Brain microvascular endothelial cell (primary cell): ENCODE measurements around the gene ENHO.

Source experiments
- DNase-seq: peaks from one replicate; pipeline ENCODE4 v3.0.0-alpha.2; 2020
- H3K27ac ChIP-seq: fragments of 250-450 bp; sonication (Bioruptor Pico); 2 replicates; pipeline ENCODE4 v1.5.1; 2020; ENCODE audit warnings: mild to moderate bottlenecking, moderate library complexity
- H3K27me3 ChIP-seq: fragments of 250-450 bp; sonication (Bioruptor Pico); replicated peaks from 2 replicates; pipeline ENCODE4 v1.5.1; 2020; ENCODE audit warnings: mild to moderate bottlenecking
- H3K36me3 ChIP-seq: fragments of 250-450 bp; sonication (Bioruptor Pico); replicated peaks from 2 replicates; pipeline ENCODE4 v1.5.1; 2020; ENCODE audit warnings: mild to moderate bottlenecking
- H3K4me3 ChIP-seq: 2 replicates; pipeline ENCODE4 v1.5.1; 2011; ENCODE audit warnings: low read depth, mild to moderate bottlenecking, control low read depth, low read length, moderate library complexity
- in situ Hi-C: cut with HindIII; loops from 2 replicates; pipeline ENCODE4 v1.10.0; 2017; ENCODE audit warnings: low sequenced_read_pairs, low pct_ligation_motif_present
- TF ChIP-seq, protein P1 (sequence below): IDR thresholded peaks from 2 replicates; pipeline ENCODE4 v1.5.1; 2011; ENCODE audit warnings: low read depth, mild to moderate bottlenecking, moderate library complexity, low read length, control low read depth, inconsistent platforms; ENCODE audit errors: missing control alignments

ENHO gene

DNA sequence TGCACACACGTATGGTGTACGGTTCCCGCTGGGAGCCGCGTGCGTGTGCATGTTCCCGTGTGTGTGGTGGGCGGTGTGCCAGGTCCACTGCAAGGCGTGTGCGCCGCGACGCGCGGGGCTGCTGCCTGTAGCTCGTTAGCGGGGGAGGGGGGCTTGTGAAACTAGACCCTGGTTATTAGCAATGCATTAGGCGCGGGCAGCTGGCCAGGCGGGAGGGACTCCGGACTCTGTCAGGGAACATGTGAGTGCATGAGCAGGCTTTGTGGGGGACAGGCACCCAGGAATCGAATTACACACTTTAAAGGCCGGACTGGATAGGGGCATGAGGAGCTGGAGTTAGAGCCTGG, 32.2 kb upstream of the ENHO start:
- Histone ChIP-seq H3K27ac (no peak overlapping the region), H3K36me3 (no peaks in the 10 kb centered on the region), H3K27me3 (peaks cover 28% of the 10 kb centered on the region), H3K4me3 (no peak overlapping the region)
- DNase-seq: no peak
- in situ Hi-C loops: no loop called here
- TF ChIP-seq, protein P1, sequence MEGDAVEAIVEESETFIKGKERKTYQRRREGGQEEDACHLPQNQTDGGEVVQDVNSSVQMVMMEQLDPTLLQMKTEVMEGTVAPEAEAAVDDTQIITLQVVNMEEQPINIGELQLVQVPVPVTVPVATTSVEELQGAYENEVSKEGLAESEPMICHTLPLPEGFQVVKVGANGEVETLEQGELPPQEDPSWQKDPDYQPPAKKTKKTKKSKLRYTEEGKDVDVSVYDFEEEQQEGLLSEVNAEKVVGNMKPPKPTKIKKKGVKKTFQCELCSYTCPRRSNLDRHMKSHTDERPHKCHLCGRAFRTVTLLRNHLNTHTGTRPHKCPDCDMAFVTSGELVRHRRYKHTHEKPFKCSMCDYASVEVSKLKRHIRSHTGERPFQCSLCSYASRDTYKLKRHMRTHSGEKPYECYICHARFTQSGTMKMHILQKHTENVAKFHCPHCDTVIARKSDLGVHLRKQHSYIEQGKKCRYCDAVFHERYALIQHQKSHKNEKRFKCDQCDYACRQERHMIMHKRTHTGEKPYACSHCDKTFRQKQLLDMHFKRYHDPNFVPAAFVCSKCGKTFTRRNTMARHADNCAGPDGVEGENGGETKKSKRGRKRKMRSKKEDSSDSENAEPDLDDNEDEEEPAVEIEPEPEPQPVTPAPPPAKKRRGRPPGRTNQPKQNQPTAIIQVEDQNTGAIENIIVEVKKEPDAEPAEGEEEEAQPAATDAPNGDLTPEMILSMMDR: no peak

DNA sequence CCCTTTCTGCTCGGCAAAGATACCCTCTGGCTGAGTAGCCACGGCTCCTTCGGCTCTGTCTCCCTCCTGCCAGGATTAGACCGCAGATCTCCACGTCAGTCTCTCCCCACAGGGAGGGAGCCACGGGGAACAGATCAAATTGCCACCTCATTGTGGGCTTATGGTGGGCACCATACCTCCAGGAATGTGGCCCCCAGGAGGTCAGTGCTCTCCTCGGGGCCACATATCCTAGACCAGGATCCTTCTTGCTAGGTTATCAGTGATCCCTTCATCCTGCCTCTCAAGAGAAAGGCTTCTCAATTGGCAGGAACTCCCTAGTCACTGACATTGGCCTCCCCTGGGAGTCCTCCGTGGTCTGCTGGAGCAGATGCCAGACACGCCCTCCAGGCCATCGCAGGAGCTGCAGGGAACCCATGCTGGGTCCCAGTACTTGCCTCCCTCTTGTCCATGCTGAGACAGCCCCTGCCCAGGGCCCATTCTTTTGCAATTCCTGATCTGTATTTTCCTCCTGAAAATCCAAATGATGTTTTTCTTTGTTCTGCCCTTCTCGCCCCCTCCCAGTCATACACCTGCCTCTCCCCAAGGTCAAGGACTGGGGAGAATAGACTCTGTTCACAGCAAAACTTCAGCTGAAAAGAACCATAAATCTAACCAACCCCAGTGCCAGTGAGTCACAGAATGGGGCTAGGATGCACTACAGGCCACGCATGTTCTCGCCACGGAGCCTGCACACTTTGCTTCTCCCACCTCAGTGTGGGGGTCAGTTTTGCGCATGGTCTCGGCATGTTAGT, 31.6 kb upstream of the ENHO start:
- Histone ChIP-seq H3K4me3 (no peak overlapping the region), H3K36me3 (no peaks in the 10 kb centered on the region), H3K27ac (no peak overlapping the region), H3K27me3 (peaks cover 27% of the 10 kb centered on the region)
- DNase-seq: no peak
- in situ Hi-C loops: no loop called here
- TF ChIP-seq, protein P1: no peak

DNA sequence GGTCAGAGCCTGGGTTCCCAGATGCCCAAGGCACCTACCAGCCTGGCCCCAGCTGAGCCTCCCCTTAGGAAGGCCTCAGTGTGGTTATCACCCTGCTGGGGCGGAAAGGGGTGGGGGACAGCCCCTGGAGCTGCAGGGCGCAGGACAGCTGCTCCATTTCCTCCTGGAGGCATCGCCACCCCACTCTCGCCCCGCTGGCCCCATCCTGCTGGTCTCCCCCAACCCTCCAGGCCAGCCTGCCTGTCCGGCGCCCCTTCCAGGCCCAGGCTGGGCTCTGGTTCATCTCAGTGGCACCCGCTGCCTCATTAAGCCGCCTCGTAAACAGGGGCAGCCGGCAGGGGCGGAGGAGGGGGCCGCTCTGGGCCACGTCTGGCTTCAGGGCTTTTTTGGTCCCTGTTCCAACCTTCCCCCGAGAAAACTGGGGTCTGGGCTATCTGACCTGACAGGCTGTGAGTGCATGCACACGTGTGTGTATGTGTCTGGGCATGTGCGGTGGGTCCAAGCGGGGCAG, 30.8 kb upstream of the ENHO start:
- Histone ChIP-seq H3K27ac (no peak overlapping the region), H3K36me3 (no peaks in the 10 kb centered on the region), H3K27me3 (peaks cover 23% of the 10 kb centered on the region), H3K4me3 (no peak overlapping the region)
- DNase-seq: no peak
- in situ Hi-C loops: no loop called here
- TF ChIP-seq, protein P1: no peak

DNA sequence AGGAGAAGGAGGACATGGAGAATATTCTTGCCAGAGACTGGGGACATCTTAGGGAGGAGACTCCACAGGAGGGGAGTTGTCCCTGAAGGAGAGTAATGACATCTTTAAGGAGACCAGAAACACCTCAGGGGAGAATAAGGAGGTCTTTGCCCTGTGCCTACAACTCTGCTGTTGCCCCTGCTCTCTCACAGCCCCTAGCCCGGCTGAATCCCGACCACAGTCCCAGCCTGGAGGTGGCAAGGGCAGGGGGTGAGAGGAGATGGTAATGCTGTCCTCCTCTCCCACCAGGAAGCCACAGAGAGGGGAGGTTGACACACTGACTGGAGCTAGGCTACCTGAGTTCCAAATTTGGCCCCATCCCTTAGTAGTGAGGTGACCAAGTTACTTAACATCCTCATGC, 30.2 kb upstream of the ENHO start:
- DNase-seq: no peak
- Histone ChIP-seq H3K27ac (no peak overlapping the region), H3K4me3 (no peak overlapping the region), H3K27me3 (peaks cover 20% of the 10 kb centered on the region), H3K36me3 (no peaks in the 10 kb centered on the region)
- in situ Hi-C loops: no loop called here
- TF ChIP-seq, protein P1: no peak

DNA sequence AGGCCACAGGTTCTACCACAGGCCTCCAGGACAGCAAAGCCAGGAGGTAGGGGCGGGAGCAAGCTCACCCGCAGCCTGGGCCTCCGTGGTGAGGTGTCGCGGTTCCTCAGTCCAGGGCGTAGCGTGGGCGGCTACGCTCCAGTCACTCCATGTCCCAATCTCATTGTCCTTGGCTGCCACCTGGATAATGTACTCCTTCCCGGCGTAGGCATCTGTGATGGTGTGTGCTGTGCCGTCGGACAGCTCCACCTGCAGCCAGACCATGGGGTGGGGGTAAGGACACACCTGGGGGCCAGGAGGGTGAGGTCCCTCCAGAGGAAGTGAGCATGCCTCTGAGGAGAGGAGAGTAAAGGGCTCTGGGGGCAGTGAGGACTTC, 29.8 kb upstream of the ENHO start:
- Histone ChIP-seq H3K27me3 (peaks cover 18% of the 10 kb centered on the region), H3K27ac (no peak overlapping the region), H3K4me3 (no peak overlapping the region), H3K36me3 (no peaks in the 10 kb centered on the region)
- DNase-seq: no peak
- in situ Hi-C loops: no loop called here
- TF ChIP-seq, protein P1: no peak
